OCI-LY1 (cell line): ENCODE results near the gene GALNT13.

ENCODE experiments used
- CTCF ChIP-seq: fragments of 200-600 bp; sonication (generic), shearing (Covaris generic); IDR thresholded peaks from 2 replicates; pipeline ENCODE4 v1.5.1; 2017; ENCODE audit warnings: mild to moderate bottlenecking, antibody characterized with exemption, low read length, moderate library complexity, mixed read lengths
- EZH2 ChIP-seq: fragments of 200-600 bp; sonication (generic), shearing (Covaris generic); IDR thresholded peaks from 2 replicates; pipeline ENCODE4 v1.8.0; 2017; ENCODE audit warnings: borderline replicate concordance, mixed run types, mild to moderate bottlenecking, antibody characterized with exemption, low read length, moderate library complexity, mixed read lengths

- TF ChIP-seq CTCF = no peak
- TF ChIP-seq EZH2 = no peak
Measured at GRCh38 chr2:154495455-154495868, 623.7 kb downstream of the GALNT13 start.
